ENCODE measurements around the gene NUP210. TPM values are rescaled to one million over a fixed set of nuclear protein-coding genes. Genes with fewer than 3 reads are reported as not detected.

Gene NUP210
- polyA plus RNA-seq, 3 donors: 0.67 to 4.5 (median 1.4) TPM

DNA sequence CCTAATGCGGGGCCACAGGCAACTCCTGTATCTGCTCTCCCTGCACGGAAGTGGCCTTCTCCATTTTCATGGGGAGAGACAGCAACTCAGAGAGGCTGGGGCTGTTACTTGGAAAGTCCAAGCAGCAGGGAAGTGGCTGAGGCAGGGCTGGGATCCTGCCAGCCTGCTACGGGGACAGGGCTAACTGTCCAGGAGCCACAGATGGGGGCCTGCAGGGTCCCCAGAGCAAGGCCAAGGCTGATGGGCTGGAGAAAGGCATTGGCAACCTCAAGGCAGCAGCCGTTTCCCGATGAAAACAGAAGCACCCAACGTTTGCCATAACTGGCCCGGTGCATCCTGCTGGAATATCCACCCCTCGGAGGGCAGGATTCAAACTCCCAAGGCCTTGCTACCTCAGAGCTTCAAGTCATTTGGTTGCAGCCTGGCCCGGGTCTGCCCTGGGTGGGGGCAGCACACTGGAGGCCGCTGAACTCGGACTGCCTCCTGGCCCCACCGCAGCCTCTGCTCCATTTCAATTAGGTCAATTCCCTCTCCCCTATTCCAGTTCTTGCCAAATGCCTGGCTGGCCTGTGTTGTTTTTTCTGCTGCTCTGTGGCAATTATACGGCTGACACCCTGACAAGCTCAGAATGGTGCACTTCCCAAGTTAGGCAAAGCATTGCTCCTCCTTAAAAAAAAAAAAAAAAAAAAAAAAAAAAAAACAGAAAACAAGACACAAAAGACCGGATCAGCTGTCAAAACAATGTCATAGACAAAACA is 143.5 kb downstream of the NUP210 start:
- 58 to 70% (median 65%) methylated on average over 14 of the region's 14 CpGs for WGBS, 3 donors
- H3K27ac ChIP-seq (ENCODE audit: low read depth, low read length): no peak overlapping the region

DNA sequence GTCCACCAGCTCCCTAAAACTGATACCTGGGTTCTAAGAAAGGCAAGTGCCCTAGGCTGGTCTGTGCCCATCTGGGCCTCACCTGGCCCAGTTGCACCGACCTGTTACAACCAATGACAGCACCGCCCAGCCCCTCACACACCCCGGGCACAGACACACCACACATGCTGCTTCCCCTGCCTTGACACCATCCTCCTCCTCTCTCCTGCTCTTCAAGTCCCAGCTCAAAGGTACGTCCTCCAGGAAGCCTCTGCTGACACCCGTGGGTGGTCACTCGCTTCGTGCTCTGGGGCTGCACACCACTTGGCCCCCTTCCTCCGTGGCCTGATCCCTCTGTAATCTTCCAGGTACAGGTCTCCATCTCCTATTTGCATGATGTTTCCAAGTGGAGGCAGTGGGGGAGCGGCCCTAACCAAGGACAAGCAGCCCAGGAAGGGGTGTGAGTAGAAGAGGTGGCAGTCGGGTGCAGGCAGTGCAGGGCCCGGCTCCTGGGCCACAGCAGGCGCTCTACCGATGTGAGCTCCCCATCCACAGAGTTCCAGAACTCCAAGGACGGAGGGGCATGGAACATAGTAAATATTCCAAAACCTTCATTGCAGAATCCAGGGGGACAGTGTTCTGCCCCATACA is 144.6 kb downstream of the NUP210 start:
- no peak overlapping the region for H3K27ac ChIP-seq (ENCODE audit: low read depth, low read length)
- 90 to 94% (median 91%) methylated on average over 14 of the region's 14 CpGs for WGBS, 3 donors

DNA sequence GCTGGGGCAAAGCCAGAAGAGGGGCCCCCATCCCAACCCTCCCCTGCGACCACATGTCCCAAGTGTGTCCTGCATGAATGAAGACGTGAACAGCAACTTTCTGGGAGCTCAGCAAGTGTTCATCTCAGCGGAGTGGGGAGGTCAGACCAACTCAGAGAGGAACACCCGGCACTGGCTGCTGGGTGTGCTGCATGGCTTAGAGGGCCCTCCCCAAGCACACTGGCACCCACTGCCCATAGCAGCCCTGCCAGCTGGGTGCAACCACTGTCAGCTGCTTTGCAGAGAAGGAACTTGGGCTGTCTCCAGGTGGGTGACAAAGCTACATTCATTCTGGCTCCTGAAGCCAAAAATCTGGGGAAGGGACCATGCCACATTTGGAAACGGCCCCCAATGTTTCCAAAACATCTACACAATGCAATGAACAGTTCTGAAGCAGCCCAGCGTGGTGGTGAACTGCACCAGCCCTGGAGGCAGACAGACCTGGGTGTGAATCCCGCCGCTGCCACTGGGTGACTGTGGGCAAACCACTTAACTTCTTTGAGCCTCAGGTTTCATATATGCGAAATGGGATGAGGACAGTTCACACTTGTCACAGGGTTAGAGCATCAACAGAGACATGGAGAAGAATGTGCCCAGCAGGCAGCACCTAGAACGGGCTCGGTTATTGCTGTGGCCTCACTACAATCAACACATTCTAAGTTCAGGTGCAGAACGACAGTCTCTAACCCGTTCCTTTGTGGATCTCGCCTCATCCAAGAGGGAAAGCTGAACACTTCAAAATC is 145.4 kb downstream of the NUP210 start:
- WGBS, 3 donors: 80 to 90% (median 84%) methylated on average over 14 of the region's 14 CpGs
- H3K27ac ChIP-seq (ENCODE audit: low read depth, low read length): no peak overlapping the region

DNA sequence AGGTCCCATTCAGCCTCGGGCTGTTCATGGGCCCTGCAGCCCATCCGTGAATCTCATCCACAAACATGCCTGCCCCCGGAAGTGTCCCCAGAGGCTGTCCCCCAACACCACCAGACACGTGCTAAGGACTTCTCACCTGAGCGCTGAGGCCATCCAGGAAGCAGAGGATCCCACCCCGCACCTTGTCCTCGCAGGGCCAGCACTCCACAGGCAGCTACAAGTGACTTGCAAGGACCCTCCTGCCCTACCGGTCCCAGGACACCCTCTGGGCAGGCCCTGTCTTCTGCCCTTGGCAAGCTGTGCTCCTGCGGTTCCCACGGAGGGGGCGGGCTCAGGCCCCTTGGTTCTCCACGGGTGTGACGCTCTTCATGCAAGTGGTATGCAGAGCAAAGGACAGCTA is 146.0 kb downstream of the NUP210 start:
- WGBS, 3 donors: 57 to 75% (median 70%) methylated on average over 13 of the region's 13 CpGs
- H3K27ac ChIP-seq (ENCODE audit: low read depth, low read length): no peak overlapping the region

DNA sequence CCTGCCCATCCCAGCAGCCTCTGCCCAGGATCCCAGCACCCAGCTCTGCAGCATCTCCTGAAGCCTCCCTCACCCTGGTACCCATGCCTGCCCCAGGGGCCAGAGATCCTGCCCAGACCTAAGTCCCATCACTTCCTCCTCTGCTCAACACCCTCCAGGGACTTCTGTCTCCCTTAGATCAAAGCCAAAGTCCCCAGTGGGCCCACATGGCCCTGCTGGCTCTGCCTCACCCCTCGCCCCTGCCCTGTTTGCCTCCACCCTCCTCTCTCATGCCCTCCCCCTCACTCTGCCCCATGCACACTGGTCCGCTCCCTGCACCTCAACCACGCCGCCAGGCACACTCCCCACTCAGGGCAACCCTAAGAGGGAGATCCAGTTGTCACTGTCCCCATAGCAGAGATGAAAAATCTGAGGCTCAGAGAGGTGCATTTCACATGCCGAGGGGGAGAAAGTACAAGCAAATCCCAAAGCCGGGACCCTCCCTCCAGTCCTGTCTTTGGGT is 146.5 kb downstream of the NUP210 start:
- 79 to 90% (median 86%) methylated on average over 6 of the region's 6 CpGs for WGBS, 3 donors
- H3K27ac ChIP-seq (ENCODE audit: low read depth, low read length): no peak overlapping the region

DNA sequence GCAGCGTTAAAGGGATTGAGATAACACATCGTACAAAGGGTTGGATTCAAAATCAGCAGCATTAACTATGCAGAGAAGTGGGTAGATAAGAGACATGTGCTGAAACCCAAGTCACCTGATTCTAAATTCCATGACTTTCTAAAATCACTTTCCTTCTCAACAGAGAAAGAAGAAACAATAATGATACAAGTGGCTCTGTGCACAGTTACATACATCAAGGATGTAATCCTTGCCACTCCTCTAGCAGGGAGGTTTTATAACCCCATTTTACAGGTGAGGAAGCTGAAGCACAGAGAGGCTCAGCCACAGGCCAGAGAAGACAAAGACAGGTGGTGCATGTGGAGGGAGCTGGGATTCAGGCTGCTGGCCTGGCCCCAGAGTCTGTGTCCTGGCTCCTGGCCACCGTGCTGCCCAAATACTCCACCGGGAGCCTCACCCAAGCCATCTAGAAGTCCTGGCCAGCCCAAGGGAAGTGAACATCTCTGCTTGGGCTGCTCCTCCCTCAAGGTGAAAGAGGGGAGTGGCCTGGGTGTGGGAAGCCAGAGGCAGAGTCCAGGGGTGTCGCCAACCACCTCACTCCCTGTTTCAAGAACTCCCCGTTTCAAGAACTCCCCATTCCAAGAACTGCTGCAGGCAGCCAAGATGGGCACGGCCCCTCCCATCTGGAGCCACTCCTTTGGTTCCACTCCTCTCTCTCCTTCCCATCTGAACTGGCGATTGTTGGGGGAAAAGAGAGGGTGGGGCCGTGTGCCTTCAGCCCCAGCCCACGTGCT is 147.1 kb downstream of the NUP210 start:
- no peak overlapping the region for H3K27ac ChIP-seq (ENCODE audit: low read depth, low read length)
- WGBS, 3 donors: 66 to 75% (median 72%) methylated on average over 9 to 10 of the region's 10 CpGs

DNA sequence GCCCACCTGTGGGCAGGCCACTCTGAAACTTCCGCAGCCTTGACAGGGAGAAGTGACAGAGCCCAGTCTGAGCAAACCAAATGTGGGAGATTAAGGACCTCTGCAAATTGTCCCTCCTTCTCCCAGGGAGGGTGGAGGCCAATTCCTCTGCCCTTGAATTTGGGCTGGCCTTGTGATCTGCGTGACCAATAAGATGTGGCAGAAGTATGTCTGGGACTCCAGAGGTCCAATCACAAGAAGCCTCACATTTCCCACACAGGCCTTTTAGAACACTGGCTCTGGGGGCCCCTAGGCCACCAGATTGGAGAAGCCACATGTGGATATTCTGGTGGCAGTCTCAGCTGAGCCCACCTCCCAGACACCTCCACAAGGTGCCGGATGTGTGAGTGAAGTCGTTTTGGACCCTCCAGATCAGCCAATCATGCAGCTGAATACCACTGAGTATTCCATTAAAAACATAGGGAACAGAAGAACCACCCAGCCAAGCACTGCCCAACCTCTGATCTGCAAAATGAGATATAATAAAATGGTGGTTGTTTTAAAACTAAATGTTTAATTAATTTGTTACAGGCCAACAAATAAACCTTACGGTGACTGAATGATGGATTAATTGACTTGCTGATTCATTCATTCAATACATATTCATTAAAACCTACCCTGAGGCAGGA is 150.3 kb downstream of the NUP210 start:
- H3K27ac ChIP-seq (ENCODE audit: low read depth, low read length): no peak overlapping the region
- WGBS, 3 donors: 90 to 94% (median 92%) methylated on average over 5 of the region's 5 CpGs

DNA sequence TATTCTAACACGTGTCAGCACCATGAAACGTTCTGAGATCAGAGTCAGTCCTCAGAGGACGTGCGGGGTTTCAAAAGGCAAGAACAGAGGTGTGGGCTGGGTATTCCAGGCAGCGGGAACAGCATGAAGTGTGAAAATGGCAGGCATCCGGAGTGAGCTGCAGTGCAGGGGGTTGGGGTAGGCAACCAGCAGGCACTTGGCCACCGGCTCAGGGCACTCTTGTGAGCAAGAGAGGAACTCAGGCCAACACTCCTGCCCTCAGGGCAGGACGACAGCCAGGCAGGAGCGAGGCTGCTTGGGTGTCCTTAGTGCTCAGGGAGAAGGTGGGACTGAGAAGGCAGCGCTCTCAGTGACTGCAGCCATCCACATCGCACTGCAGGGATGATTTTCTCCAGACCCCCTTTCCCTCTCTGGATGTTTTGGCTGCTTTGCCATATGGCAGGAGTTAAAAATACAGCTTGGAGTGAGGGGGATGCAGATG is 151.1 kb downstream of the NUP210 start:
- no peak overlapping the region for H3K27ac ChIP-seq (ENCODE audit: low read depth, low read length)
- 55 to 72% (median 59%) methylated on average over 11 of the region's 11 CpGs for WGBS, 3 donors

DNA sequence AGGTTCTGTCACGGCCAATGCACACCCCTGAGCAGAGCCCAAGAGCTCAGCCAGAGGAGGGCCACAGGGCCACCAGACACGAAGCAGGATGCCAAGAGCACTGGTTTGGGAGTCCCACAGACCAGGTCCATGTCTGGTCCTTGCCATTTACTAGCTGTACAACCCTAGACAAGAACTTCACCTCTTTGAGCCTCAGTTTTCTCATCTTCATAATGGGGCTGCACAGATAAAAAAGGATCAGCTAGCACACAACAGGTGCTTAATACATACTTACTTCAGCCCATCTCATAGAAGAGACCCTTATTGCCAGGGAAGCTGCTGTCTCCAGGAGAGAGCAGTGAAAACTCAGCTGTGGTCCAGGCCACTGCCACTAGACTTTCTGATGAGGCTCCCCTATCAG is 152.0 kb downstream of the NUP210 start:
- WGBS, 3 donors: 88 to 95% (median 89%) methylated on average over 2 of the region's 2 CpGs
- H3K27ac ChIP-seq (ENCODE audit: low read depth, low read length): no peak overlapping the region

DNA sequence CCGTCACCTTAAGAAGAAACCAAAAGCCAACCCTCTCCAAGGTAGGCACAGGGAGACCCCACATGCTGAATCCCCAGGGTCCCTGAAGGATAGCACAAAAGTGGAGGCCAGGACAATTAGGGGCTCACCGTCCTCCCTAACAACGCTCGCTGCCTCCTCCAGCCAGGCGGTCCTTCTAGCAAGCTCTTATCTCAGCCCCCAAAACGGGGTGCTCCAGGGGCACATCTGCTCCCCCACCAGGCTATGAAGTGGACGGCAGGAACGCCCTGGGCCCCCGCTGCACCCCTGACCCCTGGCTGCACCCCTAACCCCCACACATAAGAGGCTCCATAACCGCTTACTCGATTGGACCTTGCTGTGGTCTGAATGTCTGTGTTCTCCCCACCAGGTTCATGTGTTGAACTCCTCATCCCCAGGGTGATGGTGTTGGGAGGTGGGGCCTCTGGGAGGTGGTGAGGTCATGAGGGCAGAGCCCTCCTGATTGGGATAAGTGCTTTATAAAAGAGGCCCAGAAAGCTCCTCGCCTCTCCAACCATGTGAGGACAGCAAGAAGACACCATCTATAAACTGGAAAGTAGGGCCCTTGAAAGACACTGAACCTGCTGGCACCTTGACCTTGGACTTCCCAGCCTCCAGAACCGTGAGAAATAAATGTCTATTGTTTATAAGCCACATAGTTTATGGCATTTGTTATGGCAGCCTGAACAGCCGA is 153.3 kb downstream of the NUP210 start:
- 82 to 87% (median 83%) methylated on average over 14 of the region's 14 CpGs for WGBS, 3 donors
- no peak overlapping the region for H3K27ac ChIP-seq (ENCODE audit: low read depth, low read length)

Other genes starting within 250 kb of the NUP210 start
- 10 to 100 TPM in 2 of 3 donors, 1 to 10 TPM in 1; 9.8 to 36.3 (median 12.6) TPM for gene HDAC11, start 60.0 kb upstream of the NUP210 start, polyA plus RNA-seq
- gene FBLN2, start 128.8 kb upstream of the NUP210 start, polyA plus RNA-seq: 100 to 1,000 TPM in 1 of 3 donors, 10 to 100 TPM in 2; 10.2 to 147 (median 91.1) TPM